Fibroblast of lung (primary cell): ENCODE measurements around the gene TBX6.

Experiments used
- EZH2 ChIP-seq: IDR thresholded peaks from 2 replicates; pipeline ENCODE4 v1.5.1; 2012; ENCODE audit warnings: low read length, control low read depth, mild to moderate bottlenecking; ENCODE audit errors: missing control alignments
- TF ChIP-seq, protein P1 (sequence below), 2 donors: IDR thresholded peaks in 1 of 2; conservative IDR thresholded peaks in 1 of 2; 1 replicate in 1 of 2; 2 replicates in 1 of 2; pipeline ENCODE4 v1.5.1; 2011 to 2012; ENCODE audit warnings: low read length in 2 of 2, control low read depth in 1 of 2, inconsistent platforms in 1 of 2, low read depth in 1 of 2, mild to moderate bottlenecking in 1 of 2

DNA sequence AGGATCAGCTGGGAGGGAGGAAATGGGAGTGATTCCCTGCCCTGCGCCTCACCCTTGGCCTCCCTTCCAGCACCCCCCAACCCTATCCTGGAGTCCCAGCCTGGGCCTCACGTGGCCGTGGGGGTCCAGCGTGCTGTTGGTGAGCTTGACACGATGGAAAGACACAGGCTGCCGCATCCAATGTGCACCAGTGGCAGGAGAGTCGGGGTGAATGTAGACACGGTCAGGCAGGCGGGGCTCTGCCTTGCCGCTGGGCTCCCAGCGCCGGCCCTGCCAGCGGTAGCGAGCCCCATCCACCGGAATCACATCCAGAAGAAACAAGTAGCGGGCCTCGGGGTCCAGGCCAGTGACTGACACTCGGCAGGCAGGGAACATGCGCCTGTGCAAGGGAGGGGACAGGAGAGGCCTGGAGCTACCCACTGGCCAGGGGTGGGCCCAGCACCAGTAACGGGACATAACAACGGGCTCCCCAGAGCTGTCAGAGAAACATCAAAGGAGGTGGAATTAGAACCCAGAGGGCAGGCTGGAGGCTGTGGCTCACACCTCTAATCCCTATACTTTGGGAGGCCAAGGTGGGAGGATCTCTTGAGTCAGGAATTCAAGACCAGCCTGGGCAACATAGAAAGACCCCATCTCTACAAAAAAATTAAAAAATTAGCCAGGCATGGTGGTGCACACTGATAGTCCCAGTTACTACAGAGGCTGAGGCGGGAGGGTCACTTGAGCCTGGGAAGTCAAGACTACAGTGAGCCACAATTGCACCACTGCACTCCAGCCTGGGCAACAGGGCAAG, 2.7 kb downstream of the TBX6 start:
- TF ChIP-seq, protein P1, sequence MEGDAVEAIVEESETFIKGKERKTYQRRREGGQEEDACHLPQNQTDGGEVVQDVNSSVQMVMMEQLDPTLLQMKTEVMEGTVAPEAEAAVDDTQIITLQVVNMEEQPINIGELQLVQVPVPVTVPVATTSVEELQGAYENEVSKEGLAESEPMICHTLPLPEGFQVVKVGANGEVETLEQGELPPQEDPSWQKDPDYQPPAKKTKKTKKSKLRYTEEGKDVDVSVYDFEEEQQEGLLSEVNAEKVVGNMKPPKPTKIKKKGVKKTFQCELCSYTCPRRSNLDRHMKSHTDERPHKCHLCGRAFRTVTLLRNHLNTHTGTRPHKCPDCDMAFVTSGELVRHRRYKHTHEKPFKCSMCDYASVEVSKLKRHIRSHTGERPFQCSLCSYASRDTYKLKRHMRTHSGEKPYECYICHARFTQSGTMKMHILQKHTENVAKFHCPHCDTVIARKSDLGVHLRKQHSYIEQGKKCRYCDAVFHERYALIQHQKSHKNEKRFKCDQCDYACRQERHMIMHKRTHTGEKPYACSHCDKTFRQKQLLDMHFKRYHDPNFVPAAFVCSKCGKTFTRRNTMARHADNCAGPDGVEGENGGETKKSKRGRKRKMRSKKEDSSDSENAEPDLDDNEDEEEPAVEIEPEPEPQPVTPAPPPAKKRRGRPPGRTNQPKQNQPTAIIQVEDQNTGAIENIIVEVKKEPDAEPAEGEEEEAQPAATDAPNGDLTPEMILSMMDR (conservative IDR thresholded peaks at IDR 0.05 in 1 of 2, IDR thresholded peaks at IDR 0.05 in 1 of 2; ENCODE audit: low read depth in 1 of 2, low read length in 2 of 2): no peak
- no peak for TF ChIP-seq EZH2
